HCT116 (cell line): Measurements from ENCODE around the gene MAPK1. TPM values are rescaled to one million over a fixed set of nuclear protein-coding genes. Genes with fewer than 3 reads are reported as not detected.
A peak's percentile ranks its signal among the peaks of the same experiment; 100 is the strongest.

Source experiments
- ATAC-seq: fragments of 200-7000 bp; cut with Tn5 transposase; 2 replicates; pipeline ENCODE4 v1.9.1; 2020; ENCODE audit warnings: mild to moderate bottlenecking, moderate library complexity
- BruUV-seq: library from RNA; stranded (reverse); fragments of 400-500 nt; replicated peaks from 2 replicates; lab custom pipeline; 2021; lab: Mats Ljungman, UMichigan
- CTCF ChIA-PET: fragments of 300-600 bp; sonication (Branson Sonifier 250); formaldehyde crosslinking; loops from one replicate; lab custom pipeline; 2021; ENCODE audit warnings: antibody characterized with exemption; lab: Charles Lee
- POLR2A ChIA-PET: fragments of 300-600, 350-600 bp; sonication (Branson Sonifier 250); formaldehyde crosslinking; loops from one replicate; lab custom pipeline; 2021; ENCODE audit warnings: antibody characterized with exemption; lab: Charles Lee
- RAD21 ChIA-PET, 2 experiments: fragments of 300-600 bp; sonication (Branson Sonifier 250); formaldehyde crosslinking; loops; one replicate each; lab custom pipeline; 2023; ENCODE audit warnings: low total read pairs in 2 of 2; ENCODE audit not compliant: uncharacterized antibody in 2 of 2, unreplicated experiment in 2 of 2, low non-redundant PET in 1 of 2; lab: Charles Lee
- DNase-seq: peaks from one replicate; pipeline ENCODE4 v3.0.0-alpha.2; 2010; ENCODE audit warnings: low read depth, low spot score
- H2AFZ ChIP-seq: fragments of 200-600 bp; shearing (Covaris generic), sonication (generic); 2 replicates; pipeline ENCODE4 v1.6.1; 2017; ENCODE audit warnings: low read depth, mixed run types, mixed read lengths, antibody characterized with exemption, low read length; ENCODE audit not compliant: poor library complexity, severe bottlenecking
- H3K27ac ChIP-seq: 2 replicates; pipeline ENCODE4 v1.5.1; 2012; ENCODE audit warnings: low read depth, low read length
- H3K27me3 ChIP-seq: fragments of 200-600 bp; sonication (generic); 2 replicates; pipeline ENCODE4 v1.6.1; 2016; ENCODE audit warnings: mixed run types, low read length, mixed read lengths; ENCODE audit not compliant: insufficient read depth
- H3K36me3 ChIP-seq, 2 experiments: fragments of 200-500 bp in 1 of 2; fragments of 200-600 bp in 1 of 2; sonication (Bioruptor generic) in 1 of 2; sonication (generic) in 1 of 2; 2 replicates each; pipeline versions ENCODE4 v1.5.1 to v1.6.1; 2014 to 2016; ENCODE audit warnings: low read length in 2 of 2, inconsistent platforms in 1 of 2, mixed read lengths in 1 of 2, mixed run types in 1 of 2; ENCODE audit not compliant: insufficient read depth in 2 of 2, control insufficient read depth in 1 of 2
- H3K4me1 ChIP-seq, 2 experiments: fragments of 200-600 bp in 1 of 2; sonication (generic) in 1 of 2; 2 replicates each; pipeline versions ENCODE4 v1.5.1 to v1.6.1; 2012 to 2017; ENCODE audit warnings: low read length in 2 of 2, inconsistent platforms in 1 of 2, mild to moderate bottlenecking in 1 of 2, mixed read lengths in 1 of 2, mixed run types in 1 of 2, moderate library complexity in 1 of 2; ENCODE audit not compliant: insufficient read depth in 2 of 2, control insufficient read depth in 1 of 2
- H3K4me2 ChIP-seq: fragments of 200-600 bp; sonication (generic); 2 replicates; pipeline ENCODE4 v1.6.1; 2017; ENCODE audit warnings: mixed run types, low read length, mixed read lengths
- H3K4me3 ChIP-seq, 2 experiments: fragments of 200-600 bp in 1 of 2; sonication (generic) in 1 of 2; replicated peaks in 1 of 2; 2 replicates each; pipeline ENCODE4 v1.5.1; 2011 to 2016; ENCODE audit warnings: low read length in 2 of 2, control low read depth in 1 of 2, low read depth in 1 of 2, mild to moderate bottlenecking in 1 of 2, mixed read lengths in 1 of 2, mixed run types in 1 of 2
- H3K79me2 ChIP-seq: fragments of 200-600 bp; sonication (generic); 2 replicates; pipeline ENCODE4 v1.6.1; 2017; ENCODE audit warnings: mild to moderate bottlenecking, mixed run types, low read length, moderate library complexity, mixed read lengths; ENCODE audit not compliant: insufficient read depth
- H3K9ac ChIP-seq: fragments of 200-600 bp; sonication (generic); 2 replicates; pipeline ENCODE4 v1.6.1; 2016; ENCODE audit warnings: low read length, mixed read lengths
- H3K9me2 ChIP-seq: fragments of 200-600 bp; sonication (generic), shearing (Covaris generic); 2 replicates; pipeline ENCODE4 v1.6.1; 2017; ENCODE audit warnings: mixed run types, mild to moderate bottlenecking, moderate library complexity; ENCODE audit not compliant: insufficient read depth
- H3K9me3 ChIP-seq, 2 experiments: fragments of 200-500 bp in 1 of 2; fragments of 200-600 bp in 1 of 2; sonication (Bioruptor generic) in 1 of 2; sonication (generic) in 1 of 2; 2 replicates each; pipeline ENCODE4 v1.6.1; 2014 to 2017; ENCODE audit warnings: low read length in 2 of 2, mixed read lengths in 2 of 2, inconsistent platforms in 1 of 2, low read depth in 1 of 2, mild to moderate bottlenecking in 1 of 2, mixed run types in 1 of 2, moderate library complexity in 1 of 2; ENCODE audit not compliant: control insufficient read depth in 1 of 2, insufficient read depth in 1 of 2
- H4K20me1 ChIP-seq: fragments of 200-600 bp; sonication (generic), shearing (Covaris generic); 2 replicates; pipeline ENCODE4 v1.6.1; 2017; ENCODE audit warnings: mixed run types, mild to moderate bottlenecking, moderate library complexity; ENCODE audit not compliant: insufficient read depth
- CBX3 ChIP-seq: IDR thresholded peaks from 2 replicates; pipeline ENCODE4 v1.6.1; 2012; ENCODE audit warnings: low read depth
- CEBPB ChIP-seq: IDR thresholded peaks from 2 replicates; pipeline ENCODE4 v1.6.1; 2012; ENCODE audit warnings: low read depth
- EGR1 ChIP-seq: IDR thresholded peaks from 2 replicates; pipeline ENCODE4 v1.6.1; 2012; ENCODE audit warnings: low read depth
- ELF1 ChIP-seq: IDR thresholded peaks from 2 replicates; pipeline ENCODE4 v1.6.1; 2012; ENCODE audit warnings: low read depth, borderline replicate concordance
- FOSL1 ChIP-seq: IDR thresholded peaks from 2 replicates; pipeline ENCODE4 v1.6.1; 2012; ENCODE audit warnings: low read depth
- POLR2A ChIP-seq: IDR thresholded peaks from 2 replicates; pipeline ENCODE4 v1.7.0; 2011; ENCODE audit warnings: borderline replicate concordance; ENCODE audit not compliant: insufficient read depth, insufficient read length; ENCODE audit errors: extremely low read depth
- POLR2AphosphoS5 ChIP-seq: IDR thresholded peaks from 2 replicates; pipeline ENCODE4 v1.6.1; 2011; ENCODE audit warnings: mild to moderate bottlenecking, low read depth, low read length, moderate library complexity
- SIN3A ChIP-seq: IDR thresholded peaks from 2 replicates; pipeline ENCODE4 v1.6.1; 2012; ENCODE audit warnings: low read depth
- YY1 ChIP-seq: IDR thresholded peaks from 2 replicates; pipeline ENCODE4 v1.6.1; 2011; ENCODE audit warnings: low read length, low read depth, moderate library complexity, mild to moderate bottlenecking; ENCODE audit not compliant: insufficient replicate concordance; ENCODE audit errors: extremely low read depth
- ZNF274 ChIP-seq: fragments of 200-500 bp; sonication (Bioruptor generic); IDR thresholded peaks from 2 replicates; pipeline ENCODE4 v1.6.1; 2014; ENCODE audit warnings: mild to moderate bottlenecking, low read depth, low read length, inconsistent platforms
- intact Hi-C: fragments of 100-400 bp; cut with micrococcal nuclease; formaldehyde crosslinking; loops from 2 replicates; pipeline ENCODE4 v1.10.0; 2022
- total RNA-seq: library from RNA; stranded (reverse); gene quantifications from one replicate; pipeline ENCODE4 v1.2.1, GENCODE V29; 2021; ENCODE audit not compliant: unreplicated experiment
- TF ChIP-seq, protein P1 (sequence below): IDR thresholded peaks from 2 replicates; pipeline ENCODE4 v1.6.1; 2011; ENCODE audit warnings: mild to moderate bottlenecking, low read length, moderate library complexity; ENCODE audit not compliant: insufficient replicate concordance; ENCODE audit errors: extremely low read depth
- TF ChIP-seq, protein P2 (sequence below), 3 experiments: fragments of 200-600 bp in 1 of 3; sonication (generic) in 1 of 3; IDR thresholded peaks in 2 of 3; conservative IDR thresholded peaks in 1 of 3; 2 replicates each; pipeline ENCODE4 v1.5.1; 2012 to 2017; ENCODE audit warnings: low read depth in 2 of 3, low read length in 2 of 3, antibody characterized with exemption in 1 of 3, borderline replicate concordance in 1 of 3, control low read depth in 1 of 3, mild to moderate bottlenecking in 1 of 3, mixed read lengths in 1 of 3, mixed run types in 1 of 3, moderate library complexity in 1 of 3; ENCODE audit not compliant: insufficient read depth in 1 of 3
- TF ChIP-seq, protein P3 (sequence below): IDR thresholded peaks from 2 replicates; pipeline ENCODE4 v1.6.1; 2012

The MAPK1 gene
- total RNA-seq, 1 experiment from 2014 or later = 137 TPM

DNA sequence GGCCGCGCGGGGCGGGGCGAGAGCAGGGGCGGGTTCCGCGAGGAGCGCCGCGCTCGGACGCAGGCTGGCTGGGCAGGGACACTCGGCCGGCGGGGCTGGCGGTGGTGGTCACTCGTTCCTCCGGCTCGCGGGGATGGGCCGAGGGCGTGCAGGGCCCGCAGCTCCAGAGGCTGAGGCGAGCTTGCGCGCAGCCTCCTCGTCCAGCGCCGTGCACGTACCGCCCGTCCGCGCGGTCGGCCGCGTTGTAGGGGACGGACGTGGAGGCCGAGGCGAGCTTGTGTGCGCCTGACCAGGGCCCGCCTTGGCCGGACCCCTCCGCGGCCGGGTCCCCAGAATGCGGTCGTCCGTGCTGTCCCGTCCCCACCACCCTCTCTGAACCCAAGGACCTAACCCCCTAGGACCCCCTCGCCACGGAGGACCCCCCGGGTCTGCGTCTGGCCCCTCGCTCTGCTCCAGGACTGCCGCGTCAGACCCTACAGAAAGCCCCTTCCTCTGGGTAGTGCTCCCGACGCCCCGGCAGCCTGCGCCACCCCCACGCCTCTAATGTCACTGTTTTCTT is 131.3 kb downstream of the MAPK1 start:
- no peaks in the 10 kb centered on the region for H3K9me3 ChIP-seq
- H3K4me2 ChIP-seq = 0 out of 2 replicates have a peak overlapping the region, but pooled peaks have one; percentile 96
- ChIA-PET POLR2A (interaction anchor here (0.6 kb wide), 1 partner anchor 71 kb away, joined by 3 read pairs; the partner anchor contains the start of gene PPIL2), RAD21 (no interaction called here), CTCF (interaction anchor here (1.4 kb wide), 1 partner anchor 10 kb away, joined by 5 read pairs; no protein-coding TSS in a partner anchor)
- ATAC-seq (no peak; the same call in 1 of the 2 replicates), DNase-seq (no peak)
- no peaks in the 10 kb centered on the region for H3K79me2 ChIP-seq
- no peak for TF ChIP-seq CBX3
- no peak overlapping the region for H3K9ac ChIP-seq
- H3K27ac ChIP-seq = no peak overlapping the region
- no peaks in the 10 kb centered on the region for H3K27me3 ChIP-seq
- peaks cover 8 to 16% of the 10 kb centered on the region in 2 experiments for H3K4me1 ChIP-seq
- no peaks in the 10 kb centered on the region for H3K9me2 ChIP-seq
- no peaks in the 10 kb centered on the region for H4K20me1 ChIP-seq
- no peaks in the 10 kb centered on the region for H3K36me3 ChIP-seq
- no peak overlapping the region for H3K4me3 ChIP-seq
- no TSS peak for BruUV-seq
- H2AFZ ChIP-seq = no peak overlapping the region
- intact Hi-C loops = no loop called here

DNA sequence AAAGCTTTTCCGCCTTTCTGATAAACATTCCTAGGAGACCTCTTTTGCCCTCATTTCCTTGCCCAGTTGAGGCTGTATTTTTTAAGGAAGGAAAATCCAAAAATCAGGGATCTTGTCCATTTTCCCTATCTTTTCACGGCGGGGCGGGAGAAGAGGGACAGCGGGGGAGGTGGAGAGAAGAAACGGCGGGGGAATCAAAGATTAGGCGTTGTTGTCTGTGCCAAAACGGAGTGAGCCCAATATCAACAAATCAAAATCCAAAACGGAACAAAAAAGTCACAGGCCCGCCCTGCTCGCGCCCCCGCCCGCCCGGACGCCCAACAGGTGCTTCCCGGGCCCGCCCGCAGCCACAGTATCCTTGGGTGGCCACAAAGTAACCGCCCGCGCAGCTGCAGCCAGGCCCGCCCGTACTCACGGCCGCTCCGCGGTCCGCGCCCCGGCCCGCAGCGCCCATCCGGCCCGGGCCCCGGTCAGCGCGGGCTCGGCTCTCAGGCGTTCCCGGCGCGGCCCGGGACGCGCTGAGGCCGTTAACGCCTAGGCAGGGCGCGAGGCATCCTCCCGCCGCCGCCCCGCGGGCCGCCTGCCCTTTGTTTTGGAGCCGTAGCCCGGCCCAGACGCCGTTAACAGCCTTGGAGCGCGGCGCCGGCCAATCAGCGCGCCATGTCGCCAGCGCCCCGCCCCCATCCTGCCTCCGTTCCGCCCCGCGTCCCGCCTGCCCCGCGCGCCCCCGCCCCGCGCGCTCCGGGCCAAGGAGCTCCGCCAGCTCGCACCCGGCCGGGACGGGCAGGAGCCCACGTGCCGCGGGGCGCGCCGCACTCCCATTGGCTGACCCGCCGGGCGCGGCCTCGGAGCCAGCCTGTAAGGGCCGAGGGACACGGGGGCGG is 132.0 kb downstream of the MAPK1 start, which contains the start of gene YPEL1:
YPEL1 (minus strand) TSS at position 595 of the 884 bp plus-strand sequence. CDS start 25,050 bp downstream, outside the sequence.
- H3K9me3 ChIP-seq = no peaks in the 10 kb centered on the region
- RAD21 ChIA-PET = no interaction called here
- H3K27ac ChIP-seq = no peak within 1 kb of the TSS; the same call in 1 of the 2 replicates
- no peaks in the 10 kb centered on the region for H3K36me3 ChIP-seq
- BruUV-seq = no TSS peak
- no peaks in the 10 kb centered on the region for H3K9me2 ChIP-seq
- peaks cover 8 to 16% of the 10 kb centered on the region in 2 experiments for H3K4me1 ChIP-seq
- CTCF ChIA-PET = interaction anchor here (1.4 kb wide), 1 partner anchor 9 kb away, joined by 5 read pairs; no protein-coding TSS in a partner anchor
- peak; percentile 70 for DNase-seq
- no peaks in the 10 kb centered on the region for H3K27me3 ChIP-seq
- peak within 1 kb of the TSS; percentile 99 for H2AFZ ChIP-seq
- peak within 1 kb of the TSS; percentile 45 to 64 for H3K4me3 ChIP-seq
- H3K79me2 ChIP-seq = no peaks in the 10 kb centered on the region
- ATAC-seq = peak; percentile 93
- H3K4me2 ChIP-seq = peak within 1 kb of the TSS; percentile 96
- no peaks in the 10 kb centered on the region for H4K20me1 ChIP-seq
- H3K9ac ChIP-seq = peak within 1 kb of the TSS; percentile 46; the same call in 1 of the 2 replicates
- POLR2A ChIA-PET = interaction anchor here (0.6 kb wide), 1 partner anchor 70 kb away, joined by 3 read pairs; the partner anchor contains the start of gene PPIL2
- intact Hi-C loops = no loop called here
- TF ChIP-seq, protein P1, sequence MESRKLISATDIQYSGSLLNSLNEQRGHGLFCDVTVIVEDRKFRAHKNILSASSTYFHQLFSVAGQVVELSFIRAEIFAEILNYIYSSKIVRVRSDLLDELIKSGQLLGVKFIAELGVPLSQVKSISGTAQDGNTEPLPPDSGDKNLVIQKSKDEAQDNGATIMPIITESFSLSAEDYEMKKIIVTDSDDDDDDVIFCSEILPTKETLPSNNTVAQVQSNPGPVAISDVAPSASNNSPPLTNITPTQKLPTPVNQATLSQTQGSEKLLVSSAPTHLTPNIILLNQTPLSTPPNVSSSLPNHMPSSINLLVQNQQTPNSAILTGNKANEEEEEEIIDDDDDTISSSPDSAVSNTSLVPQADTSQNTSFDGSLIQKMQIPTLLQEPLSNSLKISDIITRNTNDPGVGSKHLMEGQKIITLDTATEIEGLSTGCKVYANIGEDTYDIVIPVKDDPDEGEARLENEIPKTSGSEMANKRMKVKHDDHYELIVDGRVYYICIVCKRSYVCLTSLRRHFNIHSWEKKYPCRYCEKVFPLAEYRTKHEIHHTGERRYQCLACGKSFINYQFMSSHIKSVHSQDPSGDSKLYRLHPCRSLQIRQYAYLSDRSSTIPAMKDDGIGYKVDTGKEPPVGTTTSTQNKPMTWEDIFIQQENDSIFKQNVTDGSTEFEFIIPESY = no peak
- no peak for TF ChIP-seq YY1
- no peak; the same call in 1 of the 2 replicates for TF ChIP-seq SIN3A
- peak; percentile 62 for TF ChIP-seq POLR2AphosphoS5
- TF ChIP-seq, protein P2, sequence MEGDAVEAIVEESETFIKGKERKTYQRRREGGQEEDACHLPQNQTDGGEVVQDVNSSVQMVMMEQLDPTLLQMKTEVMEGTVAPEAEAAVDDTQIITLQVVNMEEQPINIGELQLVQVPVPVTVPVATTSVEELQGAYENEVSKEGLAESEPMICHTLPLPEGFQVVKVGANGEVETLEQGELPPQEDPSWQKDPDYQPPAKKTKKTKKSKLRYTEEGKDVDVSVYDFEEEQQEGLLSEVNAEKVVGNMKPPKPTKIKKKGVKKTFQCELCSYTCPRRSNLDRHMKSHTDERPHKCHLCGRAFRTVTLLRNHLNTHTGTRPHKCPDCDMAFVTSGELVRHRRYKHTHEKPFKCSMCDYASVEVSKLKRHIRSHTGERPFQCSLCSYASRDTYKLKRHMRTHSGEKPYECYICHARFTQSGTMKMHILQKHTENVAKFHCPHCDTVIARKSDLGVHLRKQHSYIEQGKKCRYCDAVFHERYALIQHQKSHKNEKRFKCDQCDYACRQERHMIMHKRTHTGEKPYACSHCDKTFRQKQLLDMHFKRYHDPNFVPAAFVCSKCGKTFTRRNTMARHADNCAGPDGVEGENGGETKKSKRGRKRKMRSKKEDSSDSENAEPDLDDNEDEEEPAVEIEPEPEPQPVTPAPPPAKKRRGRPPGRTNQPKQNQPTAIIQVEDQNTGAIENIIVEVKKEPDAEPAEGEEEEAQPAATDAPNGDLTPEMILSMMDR (IDR thresholded peaks at IDR 0.05 in 2 of 3, conservative IDR thresholded peaks at IDR 0.05 in 1 of 3; ENCODE audit: borderline replicate concordance in 1 of 3, insufficient read depth in 1 of 3, low read depth in 2 of 3, low read length in 2 of 3) = no peak
- no peak for TF ChIP-seq CEBPB
- 0 out of 2 replicates have a peak, but pooled peaks have one; percentile 26 for TF ChIP-seq EGR1
- no peak for TF ChIP-seq ZNF274
- no peak for TF ChIP-seq POLR2A
- TF ChIP-seq, protein P3, sequence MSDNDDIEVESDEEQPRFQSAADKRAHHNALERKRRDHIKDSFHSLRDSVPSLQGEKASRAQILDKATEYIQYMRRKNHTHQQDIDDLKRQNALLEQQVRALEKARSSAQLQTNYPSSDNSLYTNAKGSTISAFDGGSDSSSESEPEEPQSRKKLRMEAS = peak; percentile 90
- TF ChIP-seq FOSL1 = no peak
- no peak for TF ChIP-seq ELF1
